ENCODE results near the gene MAFG.
"Not testable (repeated sequence)": the region's sequence is repeated elsewhere in the genome, so short reads cannot be mapped to it uniquely, and the experiment has no call there.

Gene MAFG

DNA sequence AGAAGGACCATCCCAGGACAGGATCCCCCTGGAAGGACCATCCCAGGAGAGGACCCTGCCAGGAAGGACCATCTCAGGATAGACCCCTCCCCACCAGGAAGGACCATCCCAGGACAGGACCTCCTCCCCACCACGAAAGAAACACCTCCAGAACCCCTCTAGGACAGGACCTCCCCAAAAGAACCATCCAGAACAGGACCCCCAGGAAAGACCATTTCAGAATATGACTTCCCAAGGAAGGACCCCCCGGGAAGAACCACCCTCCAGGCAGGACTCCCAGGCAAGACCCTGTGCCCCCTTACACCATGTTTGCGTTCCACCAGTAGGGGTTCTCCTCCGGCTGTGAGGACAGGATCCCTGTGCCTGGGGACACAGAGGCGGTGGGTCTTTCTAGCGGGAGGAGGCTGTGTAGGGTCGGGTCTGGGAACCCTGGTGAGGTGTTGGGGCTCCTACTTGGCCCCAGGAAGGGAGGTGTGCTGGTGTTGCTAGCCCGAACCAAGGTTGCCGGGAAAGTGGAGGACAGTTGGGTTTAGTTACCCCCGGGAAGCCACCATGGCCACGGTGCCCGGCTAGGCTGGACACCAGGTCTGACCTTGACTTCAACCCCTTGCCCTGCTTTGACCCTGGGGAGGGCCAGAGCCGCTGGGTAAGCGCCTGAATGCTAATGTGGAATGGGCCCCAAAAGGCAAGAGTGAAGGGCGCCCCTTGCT lies 31.3 kb upstream of the MAFG start:
- no peak for DNase-seq (ENCODE audit: low spot score)

DNA sequence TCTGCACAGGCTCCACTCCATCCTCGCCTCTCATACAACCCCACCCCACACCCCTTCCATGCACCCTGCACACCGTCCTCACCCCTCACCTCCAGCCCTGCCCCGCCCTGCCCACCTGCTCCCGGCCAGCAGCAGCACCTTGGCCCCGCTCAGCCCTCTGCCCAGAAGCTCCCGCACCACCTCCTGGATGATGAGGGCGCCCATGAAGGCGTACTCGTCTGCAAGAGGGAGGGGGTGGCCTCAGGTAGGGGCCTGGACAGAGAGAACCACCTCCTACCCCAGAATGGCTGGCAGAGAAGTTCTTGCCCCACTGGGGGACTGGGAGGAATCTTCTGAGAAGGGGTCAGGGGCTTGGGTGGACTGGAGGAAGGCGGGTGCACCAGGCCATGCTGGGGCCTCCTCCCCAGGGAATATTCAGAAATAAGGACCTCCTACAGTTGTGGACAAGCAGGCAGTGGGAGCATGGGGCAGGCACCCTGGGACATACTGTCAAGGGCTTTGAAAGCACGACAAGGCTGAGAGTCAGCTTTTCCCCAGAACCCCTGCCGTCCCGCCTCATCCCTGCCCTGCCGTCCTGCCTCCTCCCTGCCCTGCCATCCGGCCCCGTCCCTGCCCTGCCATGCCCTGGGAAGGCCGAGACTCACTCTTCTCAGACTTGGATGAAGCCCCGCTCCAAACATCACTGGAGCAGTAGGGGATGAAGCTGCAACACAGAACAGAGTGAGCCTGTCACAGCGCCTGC lies 30.3 kb upstream of the MAFG start:
- DNase-seq (ENCODE audit: low spot score) = no peak

DNA sequence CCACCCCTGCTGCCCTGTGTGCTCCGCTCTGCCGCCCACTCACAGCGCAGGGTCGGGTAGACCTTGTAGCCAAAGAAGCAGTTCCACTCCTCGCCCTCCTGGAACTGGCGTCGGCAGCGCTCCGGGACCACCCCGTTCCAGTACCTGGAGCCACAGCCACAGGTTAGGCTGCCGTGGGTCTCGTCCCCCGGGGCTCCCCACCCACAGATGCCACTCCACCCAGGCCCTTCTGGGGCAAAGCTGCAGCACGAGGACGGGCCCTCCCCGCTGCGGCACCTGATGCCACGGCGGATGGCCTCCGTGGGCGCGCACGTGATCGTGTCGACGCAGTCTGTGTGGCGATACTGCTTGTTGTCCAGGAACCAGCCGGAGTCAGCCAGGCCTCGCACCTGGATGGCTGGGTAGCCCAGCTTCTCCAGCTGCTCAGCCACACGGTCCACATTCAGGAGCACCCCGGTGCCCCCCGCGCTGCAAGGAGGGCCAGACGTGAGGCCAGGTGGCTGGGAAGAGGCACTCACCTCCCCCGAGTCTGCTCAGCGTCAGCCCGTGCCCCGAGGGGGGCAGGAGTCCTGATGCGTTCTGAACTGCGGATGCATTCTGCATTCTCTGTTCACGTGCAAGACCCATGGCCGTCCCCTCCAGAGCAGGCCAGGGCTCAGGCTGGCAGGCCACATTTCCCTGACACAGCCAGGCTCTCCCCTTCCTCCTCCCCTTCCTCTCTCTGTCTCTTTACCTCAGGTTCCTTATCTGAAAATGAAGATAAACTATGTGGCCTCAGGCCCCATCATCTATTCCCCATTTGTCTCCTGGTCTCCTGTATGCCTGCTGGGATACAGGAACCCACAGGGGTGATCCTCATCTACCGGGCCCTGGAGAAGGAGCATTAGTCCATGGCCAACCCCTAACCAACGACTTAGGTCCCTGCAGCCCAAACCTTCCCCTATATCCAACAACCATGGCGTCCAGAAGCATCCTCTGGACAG lies 29.4 kb upstream of the MAFG start:
- DNase-seq (ENCODE audit: low spot score) = no peak

DNA sequence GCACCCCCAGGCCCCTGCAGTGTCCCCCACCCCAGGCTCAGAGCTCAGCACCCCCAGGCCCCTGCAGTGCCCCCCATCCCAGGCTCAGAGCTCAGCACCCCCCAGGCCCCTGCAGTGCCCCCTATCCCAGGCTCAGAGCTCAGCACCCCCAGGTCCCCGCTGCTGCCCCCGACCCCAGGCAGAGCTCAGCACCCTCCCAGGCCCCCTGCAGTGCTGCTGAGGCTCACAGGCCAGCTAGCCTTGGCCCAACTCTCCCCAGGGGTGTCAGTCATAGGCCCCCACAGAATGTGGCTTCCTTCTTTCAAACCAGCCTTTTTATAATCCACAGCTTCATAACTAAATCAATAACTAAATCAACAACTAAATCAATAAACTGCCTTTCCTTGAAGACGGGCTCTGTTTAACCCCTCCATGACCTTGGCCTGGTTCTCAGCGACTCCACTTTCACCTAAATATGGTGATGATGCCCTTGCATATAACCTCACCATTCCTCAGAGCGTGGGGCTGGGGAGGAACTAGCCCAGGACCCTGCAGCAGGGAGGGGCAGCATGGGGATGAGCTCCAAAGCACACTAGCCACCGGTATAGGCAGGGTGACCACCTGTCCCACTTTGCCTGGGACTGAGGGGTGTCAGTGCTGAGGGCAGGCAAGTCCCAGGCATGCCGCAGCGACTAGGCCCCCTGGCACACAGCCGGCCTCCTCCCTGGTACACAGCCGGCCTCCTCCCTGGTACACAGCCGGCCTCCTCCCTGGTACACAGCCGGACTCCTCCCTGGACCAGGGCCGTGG lies 28.4 kb upstream of the MAFG start:
- DNase-seq (ENCODE audit: low spot score) = no peak

DNA sequence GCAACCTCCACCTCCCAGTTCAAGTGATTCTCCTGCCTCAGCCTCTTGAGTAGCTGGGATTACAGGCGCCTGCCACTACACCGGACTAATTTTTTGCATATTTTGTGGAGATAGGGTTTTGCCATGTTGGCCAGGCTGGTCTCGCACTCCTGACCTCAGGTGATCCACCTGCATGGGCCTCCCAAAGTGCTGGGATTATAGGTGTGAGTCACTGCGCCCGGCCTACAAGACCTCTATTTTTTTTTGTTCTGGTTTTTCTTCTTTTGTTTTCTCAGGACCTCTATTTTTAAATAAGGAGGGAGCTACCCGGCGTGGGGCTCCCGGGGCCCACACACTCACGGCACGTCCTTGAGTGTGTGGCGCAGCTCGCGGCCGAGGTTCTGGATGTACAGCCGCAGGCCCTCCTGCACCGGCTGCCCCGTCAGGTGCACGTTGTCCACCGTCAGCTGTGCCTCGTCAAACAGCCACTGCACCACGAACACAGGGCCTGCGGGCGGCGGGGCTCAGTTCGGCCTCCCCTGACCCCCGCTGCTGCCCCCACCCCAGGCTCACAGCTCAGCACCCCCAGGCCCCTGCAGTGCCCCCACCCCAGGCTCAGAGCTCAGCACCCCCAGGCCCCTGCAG lies 27.6 kb upstream of the MAFG start:
- DNase-seq (ENCODE audit: low spot score) = no peak

DNA sequence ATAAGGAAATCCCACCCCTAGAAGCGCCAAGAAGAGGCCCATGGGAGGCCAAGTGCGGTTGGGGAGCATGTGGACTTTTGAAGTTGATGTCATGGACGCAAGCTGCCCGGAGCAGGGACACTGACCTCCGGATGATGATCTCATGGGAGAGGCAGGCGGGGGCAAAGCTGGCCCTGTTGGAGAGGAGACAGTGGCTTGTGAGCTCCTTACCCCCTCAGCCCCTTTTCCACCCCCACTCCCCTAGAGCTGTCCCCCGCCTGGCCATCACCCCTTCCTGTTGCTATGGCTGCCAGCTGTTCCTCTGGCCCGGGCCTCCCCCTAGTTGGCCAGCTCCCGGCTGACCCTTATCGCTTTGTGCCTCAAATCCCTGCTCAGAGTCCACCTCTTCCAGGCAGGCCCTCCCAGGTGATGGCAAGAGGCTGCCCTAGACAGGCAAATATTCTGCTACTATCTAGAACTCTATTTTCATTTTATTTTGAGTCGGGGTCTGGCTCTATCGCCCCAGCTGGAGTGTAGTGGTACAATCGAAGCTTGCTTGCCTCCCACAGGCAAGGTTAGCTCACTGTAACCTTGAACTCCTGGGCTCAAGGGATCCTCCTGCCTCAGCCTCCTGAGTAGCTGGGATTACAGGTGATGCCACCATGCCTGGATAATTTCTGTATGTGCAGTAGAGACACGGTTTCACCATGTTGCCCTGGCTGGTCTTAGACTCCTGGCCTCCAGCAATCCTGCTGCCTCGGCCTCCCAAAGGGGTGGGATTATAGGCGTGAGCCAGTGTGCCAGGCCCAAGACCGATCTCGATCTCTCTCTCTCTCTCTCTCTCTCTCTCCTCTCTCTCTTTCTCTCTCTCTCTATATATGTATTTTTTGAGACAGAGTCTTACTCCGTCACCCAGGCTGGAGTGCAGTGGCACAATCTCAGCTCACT lies 26.9 kb upstream of the MAFG start:
- DNase-seq (ENCODE audit: low spot score) = no peak

DNA sequence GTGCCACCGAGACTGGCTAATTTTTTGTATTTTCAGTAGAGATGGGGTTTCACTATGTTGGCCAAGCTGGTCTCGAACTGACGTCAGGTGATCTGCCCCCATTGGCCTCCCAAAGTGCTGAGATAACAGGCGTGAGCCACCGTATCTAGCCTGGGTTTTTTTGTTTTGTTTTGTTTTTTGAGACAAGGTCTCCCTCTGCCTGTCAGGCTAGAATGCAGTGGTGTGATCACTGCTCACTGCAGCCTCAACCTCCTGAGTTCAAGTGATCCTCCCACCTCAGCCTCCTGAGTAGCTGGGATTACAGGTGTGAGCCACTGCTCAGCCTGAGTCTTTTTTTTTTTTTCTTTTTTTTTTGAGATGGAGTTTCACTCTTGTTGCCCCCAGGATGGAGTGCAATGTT lies 25.9 kb upstream of the MAFG start:
- not testable (repeated sequence) for DNase-seq (ENCODE audit: low spot score)

DNA sequence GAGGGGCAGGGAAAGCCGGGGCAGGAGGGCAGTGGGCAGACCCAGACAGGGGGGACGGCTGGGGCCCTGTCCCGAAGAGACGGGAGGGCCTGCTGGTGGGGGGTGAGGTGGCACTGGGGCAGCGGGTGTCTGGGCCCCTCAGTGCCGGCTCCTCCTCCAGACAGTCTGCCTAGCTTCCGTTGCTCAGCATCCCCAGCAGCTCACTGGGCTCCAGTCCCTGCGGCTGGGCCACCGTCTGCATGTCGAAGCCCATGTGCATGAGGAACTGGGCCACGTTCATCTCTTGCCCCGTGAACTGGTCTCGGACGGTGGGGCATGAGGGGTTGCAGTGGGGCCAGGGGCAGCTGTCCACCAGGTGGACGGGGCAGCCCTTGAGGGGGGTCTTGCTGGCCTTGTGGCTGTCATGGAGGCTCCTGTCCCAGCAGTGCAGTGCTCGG lies 25.3 kb upstream of the MAFG start:
- DNase-seq (ENCODE audit: low spot score) = no peak

DNA sequence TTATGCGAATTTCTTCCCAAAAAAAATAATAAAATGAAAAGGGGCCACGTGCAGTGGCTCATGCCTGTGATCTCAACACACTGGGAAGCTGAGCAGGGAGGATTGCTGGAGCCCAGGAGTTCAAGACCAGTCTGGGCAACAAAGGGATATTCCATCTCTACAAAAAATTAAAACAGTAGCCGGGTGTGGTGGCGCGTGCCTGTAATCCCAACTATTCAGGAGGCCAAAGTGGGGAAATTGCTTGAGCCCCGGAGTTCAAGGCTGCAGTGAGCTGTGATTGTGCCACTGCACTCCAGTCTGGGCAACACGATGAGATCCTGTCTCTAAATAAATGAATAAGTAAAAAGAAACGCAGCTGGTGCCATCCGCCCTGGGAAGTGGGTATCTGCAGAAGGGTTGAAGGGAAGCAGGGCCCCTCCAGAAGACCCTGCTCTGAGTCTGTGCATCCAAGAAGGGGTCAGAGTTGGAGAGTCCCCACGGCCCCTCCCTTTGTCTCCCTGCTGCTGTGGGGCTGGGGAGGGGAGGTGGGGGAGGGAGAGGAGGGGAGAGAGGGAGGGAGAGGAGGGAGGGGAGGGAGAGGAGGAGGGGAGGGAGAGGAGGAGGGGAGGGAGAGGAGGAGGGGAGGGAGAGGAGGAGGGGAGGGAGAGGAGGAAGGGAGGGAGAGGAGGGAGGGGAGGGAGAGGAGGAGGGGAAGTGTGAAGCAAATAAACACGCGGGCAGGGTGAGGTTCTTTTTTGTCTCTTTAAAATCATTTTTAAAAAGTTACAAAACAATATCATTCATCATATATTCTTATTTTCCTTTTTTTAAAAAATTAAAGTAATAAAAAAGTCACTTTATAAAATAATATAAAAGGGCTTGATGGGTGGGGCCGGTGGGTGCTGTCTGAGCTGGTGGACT lies 24.5 kb upstream of the MAFG start:
- DNase-seq (ENCODE audit: low spot score) = no peak

DNA sequence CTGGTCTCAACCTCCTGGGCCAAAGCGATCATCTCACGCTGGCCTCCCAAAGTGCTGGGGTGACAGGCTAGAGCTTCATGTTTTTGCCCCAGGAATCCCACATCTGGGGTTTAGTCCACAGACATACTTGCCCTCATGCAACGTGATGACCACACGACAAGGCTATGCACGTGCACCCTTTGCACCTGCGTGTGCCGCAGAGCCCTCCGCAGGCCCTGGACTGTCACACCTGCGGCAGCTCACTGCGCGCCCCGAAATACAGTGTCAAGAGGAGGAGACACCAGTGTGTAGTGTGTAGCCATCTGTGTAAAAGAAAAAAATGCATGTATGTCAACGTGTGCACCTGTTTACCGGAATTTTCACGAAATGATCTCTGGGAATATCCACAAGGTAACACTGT lies 23.0 kb upstream of the MAFG start:
- DNase-seq (ENCODE audit: low spot score) = no peak

DNA sequence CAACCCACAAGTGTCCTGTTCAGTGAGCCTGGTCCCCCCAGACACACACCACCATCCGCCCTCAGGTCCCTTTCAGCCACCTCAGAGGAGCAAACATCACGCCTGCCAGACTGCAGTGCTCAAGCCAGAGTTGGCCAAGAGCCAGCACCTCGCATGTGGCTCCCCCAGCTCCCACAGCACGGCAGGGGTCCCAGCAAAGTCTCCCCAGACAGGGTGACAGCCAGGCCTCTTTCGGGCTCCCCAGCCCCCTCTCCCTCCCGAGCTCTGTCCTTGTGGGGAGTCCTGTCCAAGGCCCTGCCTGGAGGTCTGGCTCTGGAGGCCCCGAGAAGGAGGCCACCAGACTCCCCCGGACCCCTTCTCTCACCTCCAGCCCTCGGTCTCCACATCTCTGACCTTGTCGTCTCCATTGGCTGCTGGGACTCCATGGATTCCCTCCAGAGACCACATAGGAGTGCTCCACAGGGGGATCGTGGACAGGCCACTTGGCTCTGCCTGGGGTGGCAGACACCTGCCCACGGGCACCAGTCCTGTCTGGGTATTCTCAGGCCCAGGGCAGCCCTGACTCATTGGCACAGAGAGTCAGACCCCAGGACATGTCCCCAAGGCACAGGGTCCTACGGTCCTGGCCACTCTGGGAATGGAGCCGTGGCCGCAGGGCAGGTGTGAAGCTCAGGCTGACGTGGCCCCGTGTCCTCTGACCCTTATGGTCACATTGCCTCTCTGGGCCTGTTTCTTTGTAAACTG lies 21.3 kb upstream of the MAFG start:
- no peak for DNase-seq (ENCODE audit: low spot score)

DNA sequence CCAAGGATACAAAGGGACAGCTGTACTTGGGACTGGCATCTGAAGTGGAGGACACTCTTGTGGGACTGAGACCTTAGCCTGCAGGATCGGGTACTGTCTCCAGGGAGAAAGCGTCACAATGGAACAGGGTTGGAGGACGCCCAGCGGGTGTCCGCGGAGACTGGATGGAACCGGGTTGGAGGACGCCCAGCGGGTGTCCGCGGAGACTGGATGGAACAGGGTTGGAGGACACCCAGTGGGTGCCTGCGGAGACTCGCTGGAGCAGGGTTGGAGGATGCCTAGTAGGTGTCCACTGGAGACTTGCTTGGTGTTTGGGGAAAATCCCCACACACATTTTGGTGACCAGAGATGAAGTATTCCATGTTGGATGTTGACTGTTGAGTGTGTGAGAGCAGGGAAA lies 19.7 kb upstream of the MAFG start, which contains the start of gene MYADML2:
Gene MYADML2, minus strand, starts transcription at position 45 of the 400 bp plus-strand sequence. CDS start 5,492 bp downstream, outside the sequence.
- DNase-seq (ENCODE audit: low spot score) = no peak

DNA sequence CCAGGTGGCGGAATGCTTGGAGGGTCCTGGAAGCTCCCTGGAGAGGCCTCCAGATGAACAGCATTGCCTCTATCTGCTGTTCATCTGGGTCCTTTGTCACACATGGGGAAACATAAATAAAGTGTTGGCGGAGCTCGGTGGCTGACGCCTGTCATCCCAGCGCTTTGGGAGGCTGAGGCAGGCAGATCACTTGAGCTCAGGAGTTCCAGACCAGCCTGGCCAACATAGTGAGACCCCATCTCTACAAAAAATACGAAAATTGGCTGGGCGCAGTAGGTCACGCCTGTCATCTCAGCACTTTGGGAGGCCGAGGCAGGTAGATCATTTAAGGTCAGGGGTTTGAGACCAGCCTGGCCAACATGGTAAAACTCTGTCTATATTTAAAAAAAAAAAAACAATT lies 17.3 kb upstream of the MAFG start:
- DNase-seq (ENCODE audit: low spot score) = no peak

DNA sequence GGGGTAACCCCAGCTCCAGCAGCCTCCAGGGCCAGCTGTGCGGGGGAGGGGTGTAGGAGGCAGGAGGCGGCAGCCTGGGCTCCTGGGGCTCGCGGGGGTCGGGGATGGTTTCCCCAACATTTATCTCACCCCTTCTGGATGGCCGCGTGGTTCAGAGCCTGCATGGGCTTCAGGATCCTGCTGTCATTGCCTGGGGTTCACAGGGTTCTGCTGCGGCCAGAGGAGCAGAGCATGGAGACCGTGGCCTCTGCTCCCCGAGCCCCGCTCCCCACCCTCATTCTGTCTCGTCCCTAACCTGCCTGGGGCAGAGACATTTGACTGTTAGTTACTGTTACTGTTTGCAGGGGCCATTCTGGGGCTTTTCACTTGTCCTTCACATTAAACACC lies 14.6 kb upstream of the MAFG start:
- no peak for DNase-seq (ENCODE audit: low spot score)

DNA sequence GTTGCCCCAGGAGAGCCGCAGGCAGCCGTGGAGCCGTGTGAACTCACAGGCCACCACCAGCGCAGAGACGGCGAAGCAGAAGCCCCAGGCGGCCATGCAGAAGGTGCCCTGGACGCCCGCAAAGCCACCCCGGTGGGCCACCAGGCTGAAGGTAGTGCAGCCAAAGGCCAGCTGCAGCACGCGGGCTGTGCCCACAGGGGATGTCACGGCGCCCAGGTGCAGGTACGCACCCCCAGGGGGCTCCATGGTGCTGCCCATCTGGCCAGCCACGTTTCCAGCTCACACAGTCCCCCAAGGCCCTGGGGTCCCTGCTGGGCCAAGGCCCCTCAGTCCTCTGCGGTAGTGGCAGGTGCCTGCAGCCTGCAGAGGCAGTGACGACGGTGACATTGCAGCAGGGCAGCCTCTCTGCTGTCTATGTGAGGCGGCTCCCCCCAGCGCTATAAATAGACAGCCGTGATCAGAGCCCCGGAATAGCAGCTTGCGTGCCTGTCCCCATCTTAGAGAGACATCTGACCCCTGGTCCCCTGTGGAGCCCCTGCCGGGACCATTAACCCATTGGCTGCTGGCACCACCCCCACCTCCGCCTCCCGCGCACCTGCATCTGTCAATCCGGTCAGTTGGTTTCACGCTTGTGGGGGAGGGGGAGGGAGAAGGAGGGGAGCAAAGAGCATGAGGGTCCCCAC lies 14.1 kb upstream of the MAFG start:
- DNase-seq (ENCODE audit: low spot score) = no peak

DNA sequence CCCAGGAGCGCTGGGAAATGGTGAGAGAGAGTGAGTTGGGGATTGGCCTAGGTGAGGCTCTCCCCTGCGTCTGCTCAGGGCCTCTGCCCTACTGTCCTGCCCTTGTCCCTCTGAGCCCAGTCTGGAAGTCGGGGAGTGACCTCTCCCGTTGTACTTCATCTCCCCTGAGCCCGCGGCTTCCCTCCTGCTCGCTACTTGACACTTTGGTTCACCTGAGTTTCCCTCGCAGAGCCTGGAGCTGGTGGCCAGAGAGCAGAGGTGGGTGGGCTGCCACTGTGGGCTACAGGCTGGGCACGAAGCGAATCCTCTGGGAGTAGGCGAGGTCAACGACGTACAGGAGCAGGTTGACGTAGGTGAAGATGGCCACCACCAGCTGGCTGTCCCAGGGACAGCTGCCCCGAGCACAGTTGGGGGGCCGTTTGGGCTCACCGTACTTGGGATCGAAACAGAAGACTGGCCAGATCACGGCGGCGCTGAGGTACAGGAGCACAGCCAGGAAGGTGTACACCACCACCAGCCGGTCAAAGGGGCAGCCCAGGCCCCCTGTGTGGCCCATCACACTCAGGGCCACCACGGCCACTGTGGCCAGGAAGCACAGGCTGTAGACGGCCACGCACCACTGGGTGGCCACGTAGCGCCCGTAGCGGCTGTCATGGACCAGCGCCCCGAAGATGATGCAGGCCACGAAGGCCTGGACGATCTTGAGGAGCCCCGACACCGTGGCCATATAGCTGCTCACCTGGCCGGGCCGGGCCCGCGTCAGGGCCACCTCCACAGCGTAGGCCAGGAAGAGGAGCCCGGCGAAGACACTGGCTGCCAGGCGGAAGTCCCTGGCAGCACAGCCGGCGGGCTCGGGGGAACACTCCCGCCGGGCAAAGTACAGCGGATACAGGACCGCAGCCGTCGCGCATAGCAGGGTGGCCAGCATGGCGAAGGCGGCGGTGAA lies 13.3 kb upstream of the MAFG start:
- no peak for DNase-seq (ENCODE audit: low spot score)
